ENCODE results near the gene CWF19L1. TPM values are rescaled to one million over a fixed set of nuclear protein-coding genes. Genes with fewer than 3 reads are reported as not detected.

CWF19L1 gene
- total RNA-seq, 1 experiment from 2014 or later, result 38.0 TPM

DNA sequence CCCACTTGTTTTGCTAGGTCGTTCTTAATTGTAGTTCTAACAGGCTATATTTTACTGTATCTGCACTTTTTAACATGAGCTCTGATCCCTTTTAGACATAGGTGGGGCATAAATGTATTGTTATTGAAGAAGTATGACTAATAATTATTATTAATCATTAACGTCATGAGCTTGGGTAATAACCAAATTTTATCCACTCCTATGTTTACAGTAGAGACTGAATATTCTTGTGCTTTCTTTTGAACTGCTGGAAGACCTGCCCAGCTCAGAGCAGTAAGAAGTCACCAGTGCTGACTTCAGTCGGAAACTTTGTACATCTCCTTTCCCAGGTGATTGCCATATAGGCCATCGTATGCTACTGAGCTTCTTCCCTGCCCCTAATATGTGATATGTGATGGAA lies 43.9 kb upstream of the CWF19L1 start:
- no peak overlapping the region for H3K4me2 ChIP-seq (ENCODE audit: insufficient read depth, insufficient read length, low read length)
- no peak overlapping the region for H3K9ac ChIP-seq (ENCODE audit: extremely low read depth, insufficient read length, low read length)
- TF ChIP-seq, protein P1, sequence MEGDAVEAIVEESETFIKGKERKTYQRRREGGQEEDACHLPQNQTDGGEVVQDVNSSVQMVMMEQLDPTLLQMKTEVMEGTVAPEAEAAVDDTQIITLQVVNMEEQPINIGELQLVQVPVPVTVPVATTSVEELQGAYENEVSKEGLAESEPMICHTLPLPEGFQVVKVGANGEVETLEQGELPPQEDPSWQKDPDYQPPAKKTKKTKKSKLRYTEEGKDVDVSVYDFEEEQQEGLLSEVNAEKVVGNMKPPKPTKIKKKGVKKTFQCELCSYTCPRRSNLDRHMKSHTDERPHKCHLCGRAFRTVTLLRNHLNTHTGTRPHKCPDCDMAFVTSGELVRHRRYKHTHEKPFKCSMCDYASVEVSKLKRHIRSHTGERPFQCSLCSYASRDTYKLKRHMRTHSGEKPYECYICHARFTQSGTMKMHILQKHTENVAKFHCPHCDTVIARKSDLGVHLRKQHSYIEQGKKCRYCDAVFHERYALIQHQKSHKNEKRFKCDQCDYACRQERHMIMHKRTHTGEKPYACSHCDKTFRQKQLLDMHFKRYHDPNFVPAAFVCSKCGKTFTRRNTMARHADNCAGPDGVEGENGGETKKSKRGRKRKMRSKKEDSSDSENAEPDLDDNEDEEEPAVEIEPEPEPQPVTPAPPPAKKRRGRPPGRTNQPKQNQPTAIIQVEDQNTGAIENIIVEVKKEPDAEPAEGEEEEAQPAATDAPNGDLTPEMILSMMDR (conservative IDR thresholded peaks at IDR 0.05), result no peak
- Mint-ChIP-seq H3K9me3 (no peaks in the 10 kb centered on the region), H3K4me3 (no peak overlapping the region), H3K4me1 (peaks cover 2 to 4% of the 10 kb centered on the region in 2 experiments; a peak in 1 of 4 replicates), H3K27ac (no peak overlapping the region), H3K27me3 (ENCODE audit: low read depth) (peaks cover 42% of the 10 kb centered on the region), H3K36me3 (ENCODE audit: insufficient read depth in 1 of 3, low read depth in 3 of 3) (no peaks in the 10 kb centered on the region)
- no peak overlapping the region for H2BK12ac ChIP-seq (ENCODE audit: insufficient read length, low read depth, low read length)
- no peaks in the 10 kb centered on the region for H4K20me1 ChIP-seq (ENCODE audit: control insufficient read depth, insufficient read depth, insufficient read length)
- no peak overlapping the region for H3K4ac ChIP-seq (ENCODE audit: low read depth, low read length)
- no peaks in the 10 kb centered on the region for H3K79me2 ChIP-seq (ENCODE audit: insufficient read depth, low read length)
- no peak for DNase-seq
- no CpG with 5 or more reads among the region's 4 CpGs for WGBS (ENCODE audit: extremely low coverage, insufficient read length, low lambda C conversion rate)
- no peak overlapping the region for H2BK5ac ChIP-seq (ENCODE audit: insufficient read length, low read length)
- no peak overlapping the region for H3K27ac ChIP-seq (ENCODE audit: insufficient read length, low read depth, low read length)
- H3K27me3 ChIP-seq (ENCODE audit: insufficient read depth, low read length), result no peaks in the 10 kb centered on the region
- H4K8ac ChIP-seq (replicated peaks; ENCODE audit: insufficient read length, low read depth, low read length), result no peak overlapping the region
- no peak overlapping the region for H2AFZ ChIP-seq (ENCODE audit: low read length)
- H3K23me2 ChIP-seq (ENCODE audit: insufficient read length, low read depth, low read length, poor library complexity, severe bottlenecking), result no peaks in the 10 kb centered on the region
- H2BK120ac ChIP-seq (ENCODE audit: low read depth, low read length, poor library complexity, severe bottlenecking), result no peak overlapping the region
- no peak overlapping the region for H2BK20ac ChIP-seq (ENCODE audit: low read depth, low read length, poor library complexity, severe bottlenecking)
- no peaks in the 10 kb centered on the region for H3K79me1 ChIP-seq (ENCODE audit: insufficient read depth, low read depth, low read length, poor library complexity, severe bottlenecking)
- H3K23ac ChIP-seq (ENCODE audit: insufficient read length, low read depth, low read length), result no peak overlapping the region
- H3K4me1 ChIP-seq (ENCODE audit: insufficient read depth, low read length), result no peaks in the 10 kb centered on the region
- H2BK15ac ChIP-seq (ENCODE audit: low read depth, low read length), result no peak overlapping the region
- no peak overlapping the region for H3T11ph ChIP-seq (ENCODE audit: low read length)
- no peak overlapping the region for H3K18ac ChIP-seq (ENCODE audit: insufficient read length, low read depth, low read length)
- H4K91ac ChIP-seq (ENCODE audit: insufficient read length, low read depth, low read length), result no peak overlapping the region
- no peak overlapping the region for H2AK5ac ChIP-seq (ENCODE audit: insufficient read length, low read length)
- H4K5ac ChIP-seq (ENCODE audit: insufficient read length, low read depth, low read length), result no peak overlapping the region
- H3K14ac ChIP-seq (ENCODE audit: insufficient read depth, low read length), result no peak overlapping the region
- H3K9me3 ChIP-seq (ENCODE audit: control insufficient read depth, low read depth, low read length), result no peaks in the 10 kb centered on the region
- no peak overlapping the region for H3K56ac ChIP-seq (ENCODE audit: insufficient read length, low read depth, low read length)
